GDM1 (cell line): ENCODE data around the gene CCNF.
"Not testable (repeated sequence)": the region's sequence is repeated elsewhere in the genome, so short reads cannot be mapped to it uniquely, and the experiment has no call there.

ENCODE experiments used
- DNase-seq: peaks from one replicate; lab custom pipeline; 2025; lab: John Stamatoyannopoulos, UW

Gene CCNF, protein sequence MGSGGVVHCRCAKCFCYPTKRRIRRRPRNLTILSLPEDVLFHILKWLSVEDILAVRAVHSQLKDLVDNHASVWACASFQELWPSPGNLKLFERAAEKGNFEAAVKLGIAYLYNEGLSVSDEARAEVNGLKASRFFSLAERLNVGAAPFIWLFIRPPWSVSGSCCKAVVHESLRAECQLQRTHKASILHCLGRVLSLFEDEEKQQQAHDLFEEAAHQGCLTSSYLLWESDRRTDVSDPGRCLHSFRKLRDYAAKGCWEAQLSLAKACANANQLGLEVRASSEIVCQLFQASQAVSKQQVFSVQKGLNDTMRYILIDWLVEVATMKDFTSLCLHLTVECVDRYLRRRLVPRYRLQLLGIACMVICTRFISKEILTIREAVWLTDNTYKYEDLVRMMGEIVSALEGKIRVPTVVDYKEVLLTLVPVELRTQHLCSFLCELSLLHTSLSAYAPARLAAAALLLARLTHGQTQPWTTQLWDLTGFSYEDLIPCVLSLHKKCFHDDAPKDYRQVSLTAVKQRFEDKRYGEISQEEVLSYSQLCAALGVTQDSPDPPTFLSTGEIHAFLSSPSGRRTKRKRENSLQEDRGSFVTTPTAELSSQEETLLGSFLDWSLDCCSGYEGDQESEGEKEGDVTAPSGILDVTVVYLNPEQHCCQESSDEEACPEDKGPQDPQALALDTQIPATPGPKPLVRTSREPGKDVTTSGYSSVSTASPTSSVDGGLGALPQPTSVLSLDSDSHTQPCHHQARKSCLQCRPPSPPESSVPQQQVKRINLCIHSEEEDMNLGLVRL

DNA sequence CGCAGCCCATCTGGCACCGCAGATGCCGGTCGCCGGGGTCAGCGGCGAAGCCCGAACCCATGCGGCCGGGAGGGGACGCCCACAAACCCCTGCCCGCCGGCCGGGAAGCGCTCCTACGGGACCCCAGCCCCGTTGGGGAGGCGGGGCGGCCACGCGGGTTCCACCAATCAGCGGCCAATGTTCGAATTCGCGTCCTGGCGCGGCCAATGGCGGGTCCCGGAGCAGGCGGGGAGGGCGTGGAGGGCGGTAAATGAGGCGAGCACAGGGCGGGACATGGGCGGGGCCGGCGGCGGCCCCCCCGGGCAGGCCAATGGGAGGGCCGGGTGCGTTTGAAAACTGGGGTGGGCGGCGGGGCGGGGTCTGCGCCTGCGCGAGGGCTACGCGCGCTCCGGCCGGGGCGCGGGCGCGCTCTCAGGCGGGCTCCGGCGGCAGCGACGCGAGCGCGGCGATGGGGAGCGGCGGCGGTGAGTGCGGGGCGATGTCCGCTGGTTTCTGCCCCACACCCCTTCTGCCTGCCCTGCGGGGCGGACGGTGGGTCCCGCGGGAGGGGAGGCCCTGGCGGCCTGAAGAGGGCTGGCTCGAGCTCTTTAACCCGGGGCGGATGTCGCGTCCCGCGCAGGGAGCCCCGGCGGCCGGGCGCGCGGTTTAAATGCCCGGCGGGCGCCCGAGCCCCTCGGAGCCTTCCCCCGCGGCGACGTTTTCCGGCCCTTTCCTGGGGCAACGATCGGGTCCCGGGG lies at the start of gene CCNF:
CCNF (plus strand) TSS at position 414 of the 737 bp plus-strand sequence; CDS start at position 449, 35 bp downstream.
- peak; percentile 94 for DNase-seq

DNA sequence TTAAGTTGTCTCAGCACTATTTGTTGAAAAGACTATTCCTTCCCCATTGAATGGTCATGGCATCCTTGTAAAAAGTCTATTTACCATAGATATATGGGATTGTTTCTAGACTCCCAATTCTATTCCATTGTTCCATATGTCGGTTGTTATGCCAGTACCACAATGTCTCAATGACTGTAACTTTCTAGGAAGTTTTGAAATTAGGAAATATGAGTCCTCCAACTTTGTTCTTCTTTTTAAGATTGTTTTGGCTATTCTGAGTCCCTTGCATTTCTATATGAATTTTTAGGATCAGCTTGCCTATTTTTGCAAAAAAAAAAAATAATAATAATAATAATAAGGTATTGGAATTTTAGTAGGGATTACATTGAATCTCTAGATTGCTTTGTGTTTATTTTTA lies 45.7 kb upstream of the CCNF start:
- no peak for DNase-seq

DNA sequence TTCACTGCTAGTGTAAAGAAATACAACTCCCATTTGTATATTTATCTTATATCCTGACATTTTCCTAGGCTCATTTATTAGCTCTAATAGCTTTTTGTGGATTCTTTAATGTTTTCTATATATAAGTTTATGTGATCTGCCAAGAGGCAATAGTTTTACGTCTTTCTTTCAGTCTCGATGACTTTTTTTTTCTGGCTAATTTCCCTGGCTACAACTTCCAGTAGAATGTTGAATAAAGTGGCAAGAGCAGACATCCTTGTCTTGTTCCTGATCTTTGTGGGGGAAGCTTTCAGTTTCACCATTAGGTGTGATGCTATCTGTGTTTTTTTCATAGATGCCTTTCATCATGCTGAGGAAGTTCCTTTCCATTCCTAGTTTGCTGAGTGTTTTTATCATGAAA lies 44.8 kb upstream of the CCNF start:
- DNase-seq, result no peak

DNA sequence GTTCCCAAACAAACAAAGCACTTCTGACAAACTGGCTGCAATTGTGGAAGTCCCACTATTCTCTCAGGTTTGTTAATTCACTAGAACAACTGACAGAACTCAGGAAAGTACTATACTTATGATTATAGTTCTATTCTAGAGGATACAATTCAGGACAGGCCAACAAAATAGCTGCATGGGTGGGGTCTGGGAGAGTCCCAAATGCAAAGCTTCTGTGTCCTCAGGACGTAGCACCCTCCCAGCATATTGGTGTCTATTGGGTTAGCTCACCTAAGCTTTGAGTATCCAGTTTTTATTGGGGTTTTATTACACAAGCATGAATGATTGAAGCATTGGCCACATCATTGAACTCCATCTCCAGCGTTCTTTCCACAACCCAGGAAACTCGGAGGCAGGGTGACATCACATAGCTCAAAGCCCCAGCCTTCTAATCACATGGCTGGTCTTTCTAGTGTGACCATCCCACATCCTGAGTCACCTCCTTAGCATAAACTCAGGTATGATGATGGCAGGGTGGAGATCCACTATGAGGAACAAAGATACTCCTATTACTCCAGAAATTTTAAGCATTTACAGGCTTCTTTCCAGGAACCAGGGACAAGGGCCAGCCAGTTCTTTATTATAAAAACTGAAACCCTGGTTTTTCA lies 43.9 kb upstream of the CCNF start:
- DNase-seq, result no peak

DNA sequence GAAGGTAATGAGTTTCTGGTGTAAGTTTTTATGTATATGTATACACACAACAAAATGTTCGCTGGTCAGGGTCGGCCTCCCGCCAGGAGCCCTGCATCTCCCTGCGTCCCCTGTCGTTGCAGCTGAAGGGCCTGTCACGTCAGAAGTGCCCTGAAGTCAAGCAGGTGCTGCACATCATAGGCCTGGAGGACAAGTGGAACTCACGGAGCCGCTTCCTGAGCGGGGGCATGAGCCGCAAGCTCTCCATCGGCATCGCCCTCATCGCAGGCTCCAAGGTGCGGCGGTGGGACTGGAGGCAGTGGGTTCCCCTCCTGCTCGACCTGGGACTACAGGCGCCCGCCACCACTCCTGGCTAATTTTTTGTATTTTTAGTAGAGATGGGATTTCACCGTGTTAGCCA lies 43.3 kb upstream of the CCNF start:
- not testable (repeated sequence) for DNase-seq

DNA sequence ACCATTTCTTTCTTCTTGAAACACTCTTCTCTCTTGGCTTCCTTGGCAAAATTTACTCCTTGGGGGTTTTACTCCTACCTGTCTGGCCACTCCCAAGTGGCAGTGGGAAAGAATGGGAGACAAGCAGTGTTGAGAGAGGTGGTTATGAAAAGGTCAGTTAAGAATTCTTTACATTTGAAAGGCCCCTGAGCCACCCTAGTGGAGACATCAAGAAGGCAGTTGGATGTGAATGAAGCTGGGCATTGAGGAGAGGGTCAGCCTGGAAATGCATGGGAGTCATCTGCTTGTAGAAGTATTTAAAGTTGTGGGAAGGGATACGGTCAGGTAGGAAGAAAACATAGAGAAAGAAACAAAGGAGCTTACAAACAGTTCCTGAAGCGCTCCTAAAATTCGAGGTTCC lies 42.3 kb upstream of the CCNF start:
- DNase-seq, result no peak

DNA sequence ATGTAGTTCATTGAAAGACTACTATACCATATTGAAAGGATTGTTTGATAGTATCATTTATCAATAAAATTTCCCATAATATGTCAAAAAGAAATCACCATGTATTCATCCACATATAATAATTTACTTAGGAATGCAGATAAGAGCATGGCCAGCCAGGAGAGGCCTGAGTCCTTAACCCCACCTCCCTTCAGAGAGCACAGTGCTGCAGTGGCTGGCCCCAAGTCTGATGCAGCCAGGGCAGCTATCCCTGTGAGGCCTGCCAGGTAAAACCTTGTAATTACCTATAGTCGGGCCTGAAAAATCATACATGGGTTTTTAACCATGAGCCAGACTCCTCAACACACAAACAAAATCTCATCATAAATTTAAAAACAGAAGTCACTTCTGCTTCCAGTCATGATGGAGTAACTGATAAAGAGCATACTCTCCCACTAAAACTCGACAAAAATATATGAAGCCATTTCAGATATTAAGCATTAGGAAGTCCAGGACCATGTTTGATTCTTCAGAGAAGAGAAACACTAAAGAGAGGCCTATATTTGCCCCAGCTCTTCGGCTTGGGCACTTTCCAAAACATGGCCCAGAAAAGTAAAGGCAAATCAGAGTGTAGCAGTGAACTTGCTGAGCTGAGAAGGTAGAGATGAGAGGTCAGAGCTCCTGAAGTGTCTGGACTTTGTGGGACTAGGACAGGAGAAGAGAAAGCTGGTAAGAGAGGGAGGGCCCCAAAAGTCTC lies 40.9 kb upstream of the CCNF start:
- DNase-seq, result no peak

DNA sequence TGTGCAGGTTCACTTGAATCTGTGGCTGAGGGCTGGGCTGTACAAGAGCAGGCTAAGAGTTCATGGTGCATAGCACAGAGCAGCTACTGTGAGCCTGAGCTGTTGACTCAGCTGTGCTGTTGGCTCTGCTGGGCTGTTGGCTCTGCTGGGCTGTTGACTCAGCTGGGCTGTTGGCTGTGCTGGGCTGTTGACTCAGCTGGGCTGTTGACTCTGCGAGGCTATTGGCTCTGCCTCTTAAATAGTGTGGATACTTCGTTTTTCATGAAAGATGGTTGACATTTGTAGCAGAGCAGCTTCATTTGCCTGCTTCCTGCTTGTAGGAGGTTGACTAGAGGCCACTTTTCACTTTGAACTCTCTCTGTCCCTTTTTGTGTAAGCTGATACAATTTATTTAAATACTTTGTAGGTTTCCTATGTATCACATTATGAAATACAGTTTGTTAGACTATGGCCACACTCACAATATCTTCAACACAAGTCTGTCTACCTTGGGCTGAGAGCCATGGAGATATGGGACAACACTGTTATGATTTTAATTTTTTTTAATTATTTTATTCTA lies 40.3 kb upstream of the CCNF start:
- DNase-seq, result no peak

DNA sequence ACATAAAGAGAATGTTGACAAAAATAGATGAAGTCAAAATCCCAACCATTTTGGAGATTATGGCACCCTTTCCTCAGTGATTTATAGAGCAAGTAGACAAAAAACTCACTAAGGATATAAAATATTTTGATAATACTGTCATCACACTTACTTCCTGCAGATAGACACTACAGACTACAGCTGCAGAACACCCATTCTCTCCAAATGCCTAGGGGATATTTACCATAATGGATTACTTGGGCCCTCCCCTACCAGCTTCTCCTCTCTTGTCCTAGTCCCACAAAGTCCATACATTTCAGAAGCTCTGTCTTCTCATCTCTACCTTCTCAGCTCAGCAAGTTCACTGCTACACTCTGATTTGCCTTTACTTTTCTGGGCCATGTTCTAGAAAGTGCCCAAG lies 37.2 kb upstream of the CCNF start:
- no peak for DNase-seq

DNA sequence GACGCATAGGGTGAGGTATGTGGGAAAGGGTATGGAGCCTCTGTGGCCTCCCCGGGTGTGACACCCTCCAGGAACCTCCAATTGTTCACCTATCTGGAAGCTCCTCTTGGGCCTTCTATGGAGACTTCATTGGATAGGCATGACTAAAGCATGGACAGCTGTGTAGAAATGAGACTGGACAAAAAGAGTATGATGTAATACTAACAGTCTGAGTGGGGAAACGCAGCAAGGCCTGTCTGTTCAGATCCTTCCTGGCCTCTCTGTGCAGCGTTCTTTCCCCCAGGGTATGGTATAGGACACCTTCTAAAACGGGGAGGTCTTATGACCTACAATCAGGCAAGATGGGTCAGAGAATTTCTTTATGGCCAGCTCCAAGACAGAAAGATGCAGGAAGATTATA lies 30.7 kb upstream of the CCNF start:
- no peak for DNase-seq

DNA sequence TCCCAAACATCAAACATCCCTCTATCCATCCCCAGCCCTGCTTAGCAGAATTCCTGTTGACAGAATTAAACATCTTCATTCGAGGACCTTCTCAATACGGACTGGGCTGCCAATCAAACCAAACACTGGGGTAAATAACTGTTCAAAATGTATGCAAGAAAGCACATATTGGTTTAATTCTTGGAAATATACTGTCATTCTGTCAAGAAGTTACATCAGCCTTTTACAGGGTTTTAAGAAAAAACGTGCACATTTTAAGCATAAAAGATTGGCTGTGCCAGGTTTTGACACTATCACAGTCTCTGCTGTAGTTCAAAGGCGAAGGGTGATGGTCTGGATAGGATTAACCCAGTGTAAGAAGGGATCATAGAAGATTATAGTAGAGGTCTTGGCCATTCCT lies 25.1 kb upstream of the CCNF start:
- DNase-seq, result no peak

DNA sequence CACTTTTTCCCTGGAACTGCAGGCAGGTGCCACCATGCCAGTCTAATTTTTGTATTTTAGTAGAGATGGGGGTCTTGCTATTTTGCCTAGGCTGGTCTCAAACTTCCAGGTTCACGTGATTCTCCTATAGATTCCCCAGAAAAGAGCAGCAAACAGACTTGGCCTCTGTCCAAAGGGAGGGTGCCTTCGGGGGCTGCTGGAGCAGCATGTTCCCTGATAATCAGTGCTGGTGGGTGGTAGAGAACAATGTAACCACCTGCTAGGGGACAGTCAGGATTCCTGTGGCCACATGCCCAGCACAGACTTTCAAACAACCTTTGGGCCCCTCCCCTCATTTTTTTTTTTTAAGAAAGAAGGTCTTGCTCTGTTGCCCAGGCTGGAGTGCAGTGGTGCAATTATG lies 14.2 kb upstream of the CCNF start:
- no peak for DNase-seq

DNA sequence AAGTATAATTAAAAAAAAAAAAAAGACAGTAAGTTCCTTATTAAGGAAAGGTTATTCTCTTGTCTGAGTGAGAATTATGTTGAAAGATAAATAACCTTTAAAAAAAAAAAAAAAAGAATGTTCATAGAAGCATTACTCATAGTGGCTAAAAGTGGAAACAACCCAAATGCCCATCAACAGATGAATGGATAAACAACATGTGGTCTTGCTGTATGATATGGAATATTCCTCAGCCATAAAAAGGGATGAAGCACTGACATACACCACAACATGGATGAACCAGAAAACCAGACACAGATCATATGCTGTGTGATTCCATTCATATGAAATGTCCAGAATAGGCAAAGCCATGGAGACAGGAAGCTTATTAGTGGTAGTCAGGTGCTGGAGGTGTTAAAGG lies 9.2 kb upstream of the CCNF start:
- DNase-seq, result no peak

DNA sequence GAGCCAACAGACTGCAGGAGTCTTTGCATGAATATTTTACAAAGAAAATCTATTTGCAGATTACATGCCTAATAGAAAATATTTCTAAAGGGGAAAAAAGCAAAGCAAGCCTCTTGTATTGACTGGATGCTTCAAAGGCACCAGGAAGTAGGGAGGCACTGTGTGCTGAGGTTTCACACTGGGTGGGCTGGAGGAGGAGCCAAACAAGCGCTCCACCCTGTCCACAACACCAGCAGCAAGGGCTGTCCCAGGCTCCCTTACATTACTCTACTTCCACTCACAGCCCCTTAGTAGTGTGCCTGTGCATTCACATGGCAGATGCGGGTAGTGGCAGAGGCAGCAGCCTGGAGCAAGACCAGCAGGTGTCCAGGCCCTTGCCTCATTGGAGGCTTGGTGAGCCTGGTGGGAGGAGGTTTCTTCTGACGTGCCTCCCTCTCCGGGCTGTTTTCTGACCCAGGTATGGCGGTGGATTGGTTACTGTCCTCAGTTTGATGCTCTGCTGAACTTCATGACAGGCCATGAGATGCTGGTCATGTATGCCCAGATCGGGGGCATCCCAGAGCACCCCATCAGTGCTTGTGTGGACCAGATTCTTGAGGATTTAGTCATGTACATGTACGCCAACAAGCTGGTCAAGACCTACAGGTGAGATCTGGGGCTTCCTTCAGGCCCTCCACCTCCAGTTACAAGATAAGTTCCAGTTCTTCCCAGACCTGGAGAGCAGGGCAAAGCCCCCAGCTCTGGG lies 7.0 kb upstream of the CCNF start:
- no peak for DNase-seq

DNA sequence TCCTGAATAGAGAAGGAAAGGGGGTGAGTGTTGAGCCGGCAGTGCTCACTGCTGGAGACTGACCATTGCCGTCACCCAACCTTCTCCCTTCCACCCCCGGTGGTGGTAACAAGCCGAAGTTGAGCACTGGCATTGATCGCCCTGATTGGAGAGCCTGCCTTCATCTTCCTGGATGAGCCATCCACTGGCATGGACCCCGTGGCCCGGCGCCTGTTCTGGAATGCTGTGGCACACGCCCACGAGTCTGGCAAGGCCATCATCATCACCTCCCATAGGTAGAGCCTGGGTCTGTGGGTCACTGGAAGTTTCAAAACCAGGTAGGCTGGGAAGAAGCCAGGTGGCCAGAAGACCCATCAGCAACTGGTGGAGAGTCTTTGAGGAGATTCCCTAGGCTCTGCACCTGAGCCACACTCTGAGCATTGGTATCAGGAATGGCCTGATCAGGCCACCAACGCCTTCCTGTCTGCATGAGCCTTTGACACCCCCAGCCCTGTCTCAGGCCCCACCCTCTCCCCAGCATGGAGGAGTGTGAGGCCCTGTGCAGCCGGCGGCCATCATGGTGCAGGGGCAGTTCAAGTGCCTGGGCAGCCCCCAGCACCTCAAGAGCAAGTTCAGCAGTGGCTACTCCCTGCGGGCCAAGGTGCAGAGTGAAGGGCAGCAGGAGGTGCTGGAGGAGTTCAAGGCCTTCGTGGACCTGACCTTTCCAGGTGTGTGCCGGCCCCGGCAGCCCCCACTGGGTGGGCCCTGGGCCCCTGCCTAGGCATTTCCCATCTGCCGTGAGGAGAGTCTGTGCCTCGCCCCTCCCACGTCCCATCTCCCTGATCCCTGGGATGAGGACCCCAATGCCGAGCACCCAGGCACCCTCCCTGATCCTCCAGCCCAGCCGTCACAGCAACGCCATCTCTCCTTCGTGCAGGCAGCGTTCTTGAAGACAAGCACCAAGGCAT lies 4.9 kb upstream of the CCNF start:
- DNase-seq, result no peak

DNA sequence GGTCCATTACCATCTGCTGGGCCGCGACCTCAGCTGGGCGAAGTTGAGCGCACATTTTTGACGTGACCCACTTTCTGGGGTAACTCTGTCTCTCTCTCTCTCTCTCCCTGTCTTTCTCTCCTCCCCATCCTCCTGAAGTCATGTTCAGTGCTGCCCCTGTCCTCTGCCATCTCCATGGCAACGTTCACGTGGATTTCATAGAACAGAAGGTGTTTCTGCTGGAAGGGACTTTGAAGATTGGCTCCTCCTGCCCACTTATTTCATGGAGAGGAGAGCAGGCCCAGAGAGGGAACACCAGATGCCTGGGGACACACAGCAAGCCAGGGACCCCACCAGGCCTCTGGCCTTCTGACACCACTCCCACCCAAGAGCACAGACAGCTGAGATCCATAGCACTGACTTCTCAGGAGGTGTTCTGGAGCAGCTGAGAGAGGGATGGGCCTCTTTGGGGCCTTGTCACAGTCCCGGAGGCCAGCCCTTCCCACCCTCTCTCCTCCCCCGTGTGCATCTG lies 4.2 kb upstream of the CCNF start:
- DNase-seq, result no peak

DNA sequence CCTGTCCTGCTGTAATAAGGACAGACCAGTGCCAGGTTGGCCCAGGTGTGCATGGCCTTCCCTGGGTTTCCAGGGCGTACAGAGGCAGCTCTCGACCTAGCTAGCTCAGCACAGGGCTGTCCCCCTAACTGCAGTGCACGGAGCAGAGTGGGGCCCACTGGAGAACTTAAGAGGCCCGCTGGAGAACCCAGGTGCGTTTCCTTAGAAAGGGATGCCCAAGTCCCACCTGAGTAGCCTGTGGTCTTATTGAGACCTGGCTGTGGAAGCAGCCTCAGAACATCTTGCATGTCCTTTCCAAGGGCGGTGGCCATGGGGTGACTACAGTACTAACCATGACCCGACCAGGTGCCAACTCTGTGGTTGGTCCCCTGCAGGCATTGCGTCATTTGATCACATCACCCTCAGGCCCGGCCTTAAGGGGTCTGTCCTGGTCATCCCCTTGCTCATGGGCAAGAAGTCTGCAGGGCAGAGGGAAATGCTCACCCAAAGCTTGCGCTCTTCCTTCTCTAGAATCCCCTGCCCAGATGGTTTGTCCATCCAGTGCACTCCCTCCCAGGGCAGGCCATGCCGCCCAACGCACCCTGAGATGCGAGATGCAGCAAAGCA lies 3.3 kb upstream of the CCNF start:
- DNase-seq, result no peak

DNA sequence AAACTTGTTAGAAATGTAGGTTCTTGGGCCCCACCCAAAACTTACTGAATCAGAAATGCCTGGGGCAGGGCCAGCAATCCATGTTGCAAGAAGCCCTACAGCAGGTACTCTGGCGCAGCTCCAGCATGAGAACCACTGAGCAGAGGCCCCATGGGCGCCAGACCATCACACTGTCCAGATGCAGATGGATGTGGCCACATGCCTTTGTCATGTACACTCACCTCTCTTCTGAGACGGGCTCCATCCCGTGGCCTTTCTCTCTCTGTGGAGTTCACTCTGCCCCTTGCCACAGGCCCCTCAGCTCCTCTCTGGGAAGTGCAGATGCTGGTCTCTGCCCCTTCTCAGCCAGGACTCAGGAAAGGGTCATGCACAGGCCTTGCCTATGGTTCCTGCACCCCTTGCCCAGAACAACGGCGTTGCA lies 2.3 kb upstream of the CCNF start:
- DNase-seq, result no peak

DNA sequence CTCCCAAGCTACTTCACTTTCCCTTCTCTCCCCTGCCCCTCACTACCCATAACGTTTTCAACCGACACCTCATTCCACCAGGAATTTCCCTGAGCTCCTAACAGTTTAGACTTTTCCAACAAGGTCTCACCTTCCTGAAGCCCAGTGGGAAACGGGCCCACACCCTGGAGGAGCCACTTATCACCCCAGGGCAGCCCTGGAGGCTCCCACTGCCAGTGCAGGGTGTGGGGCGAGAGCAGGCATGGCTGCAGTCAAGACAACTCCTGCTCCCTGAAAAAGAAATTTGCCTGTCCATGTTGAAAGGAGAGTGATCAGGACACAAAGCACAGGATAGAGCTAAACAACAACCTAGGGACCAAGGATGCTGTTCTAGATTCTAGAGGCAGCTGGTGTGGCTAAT lies 1.7 kb upstream of the CCNF start:
- no peak for DNase-seq
